ENCODE data around the gene RAD51AP2. TPM values are rescaled to one million over a fixed set of nuclear protein-coding genes. Genes with fewer than 3 reads are reported as not detected.

Gene RAD51AP2
- total and polyA plus RNA-seq, 10 of the 15 experiments (the other 5 are each of a cell fraction or from before 2014, with no cell fraction given) = under 0.01 to 0.02 TPM; not detected in 8

GRCh38 chr2:17520761-17521160 lies 2.5 kb upstream of the RAD51AP2 start (continued):
- no peak for TF ChIP-seq JUNB (IDR thresholded peaks at IDR 0.05)
- TF ChIP-seq MLLT1 (IDR thresholded peaks at IDR 0.05) = no peak
- TF ChIP-seq ASH2L (IDR thresholded peaks at IDR 0.05; ENCODE audit: borderline replicate concordance, low read depth) = no peak
- TF ChIP-seq CREB1 (IDR thresholded peaks at IDR 0.05; ENCODE audit: low read depth) = peak; percentile 78
- TF ChIP-seq PKNOX1 (IDR thresholded peaks at IDR 0.05) = no peak

GRCh38 chr2:17519486-17519885 lies 1.2 kb upstream of the RAD51AP2 start:
- intact Hi-C loops (cut with micrococcal nuclease; ENCODE audit: unreplicated experiment) (loop anchor here (2.0 to 5.0 kb wide), 2 partner anchors 127 to 233 kb away; partner anchors contain the start of genes GEN1 and SMC6), in situ Hi-C loops (cut with MboI) (no loop called here)
- ATAC-seq (no peak), FAIRE-seq (no peak), DNase-seq (ENCODE audit: low read depth, low spot score) (no peak)
- Histone ChIP-seq H3K27me3 (replicated peaks in 1 of 2; ENCODE audit: control insufficient read depth in 2 of 2, insufficient read depth in 2 of 2, low read length in 1 of 2) (no peaks in the 10 kb centered on the region), H3K27ac (ENCODE audit: control insufficient read depth, insufficient read depth) (no peak overlapping the region), H3K79me2 (ENCODE audit: control insufficient read depth, insufficient read depth, low read length) (no peaks in the 10 kb centered on the region), H3K9me3 (replicated peaks; ENCODE audit: control insufficient read depth, insufficient read depth, low read length) (no peaks in the 10 kb centered on the region), H3K4me1 (ENCODE audit: control insufficient read depth, insufficient read depth, low read length) (peaks cover 10% of the 10 kb centered on the region; the same call in 1 of the 2 replicates), H3K4me2 (ENCODE audit: control insufficient read depth, insufficient read depth) (no peak overlapping the region), H2AFZ (ENCODE audit: control insufficient read depth, low read depth, low read length) (no peak overlapping the region; the same call in 1 of the 2 replicates), H3K4me3 (no peak overlapping the region), H3K9ac (ENCODE audit: control insufficient read depth, insufficient read depth, low read length) (no peak overlapping the region), H3K36me3 (ENCODE audit: control insufficient read depth in 2 of 2, insufficient read depth in 2 of 2, low read length in 1 of 2) (no peaks in the 10 kb centered on the region), H4K20me1 (ENCODE audit: control insufficient read depth, insufficient read depth) (no peaks in the 10 kb centered on the region)
- no TSS peak for BruUV-seq (replicated peaks)
- RAD21 ChIA-PET (ENCODE audit: unreplicated experiment) = no interaction called here
- POLR2A ChIA-PET = no interaction called here
- CTCF ChIA-PET = no interaction called here
- SMC1A ChIA-PET (ENCODE audit: uncharacterized antibody, unreplicated experiment) = interaction anchor here (1.3 kb wide), 1 partner anchor 126 kb away, joined by 6 read pairs; no protein-coding TSS in a partner anchor
- no peak for TF ChIP-seq ZNF384 (IDR thresholded peaks at IDR 0.05; ENCODE audit: borderline replicate concordance, low read depth, low read length)
- TF ChIP-seq TCF12 (IDR thresholded peaks at IDR 0.05; ENCODE audit: low read depth, low read length) = no peak
- no peak for TF ChIP-seq KDM1A (IDR thresholded peaks at IDR 0.05; ENCODE audit: borderline replicate concordance)
- no peak for TF ChIP-seq E2F8 (IDR thresholded peaks at IDR 0.05; ENCODE audit: low read depth, partially characterized antibody)
- TF ChIP-seq KAT2A (conservative IDR thresholded peaks at IDR 0.05; ENCODE audit: control insufficient read depth, low read depth, low read length) = no peak
- TF ChIP-seq ZNF592 (IDR thresholded peaks at IDR 0.05) = no peak
